Measurements from ENCODE around the gene KCNN1.

KCNN1 gene

DNA sequence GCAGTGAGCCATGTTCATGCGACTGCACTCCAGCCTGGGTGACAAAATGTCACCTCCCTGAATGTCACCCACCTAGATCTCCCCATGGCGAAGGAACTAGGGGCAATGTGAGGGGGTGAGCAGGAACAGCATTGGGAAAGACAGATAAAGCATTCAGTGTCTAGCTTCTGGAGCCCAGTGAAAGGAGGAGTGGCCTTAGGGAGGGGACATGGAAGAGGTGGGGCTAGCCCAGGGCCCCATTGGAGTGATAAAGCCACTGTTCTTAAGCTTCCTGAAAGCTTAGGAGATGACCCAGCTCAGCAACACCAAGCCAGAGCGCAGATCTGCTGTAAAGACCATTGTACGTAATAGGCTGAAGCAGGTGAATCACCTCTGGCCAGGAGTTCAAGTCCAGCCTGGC is 13.0 kb upstream of the KCNN1 start:
- no peak overlapping the region for H3K4me3 ChIP-seq (ENCODE audit: low read depth, low read length)
- no peak for TF ChIP-seq CTCF (IDR thresholded peaks at IDR 0.05; ENCODE audit: low read depth, low read length)

GRCh38 chr19:17954401-17954800 is 12.5 kb upstream of the KCNN1 start:
- H3K4me3 ChIP-seq (ENCODE audit: low read depth, low read length), result no peak overlapping the region
- TF ChIP-seq CTCF (IDR thresholded peaks at IDR 0.05; ENCODE audit: low read depth, low read length), result no peak

DNA sequence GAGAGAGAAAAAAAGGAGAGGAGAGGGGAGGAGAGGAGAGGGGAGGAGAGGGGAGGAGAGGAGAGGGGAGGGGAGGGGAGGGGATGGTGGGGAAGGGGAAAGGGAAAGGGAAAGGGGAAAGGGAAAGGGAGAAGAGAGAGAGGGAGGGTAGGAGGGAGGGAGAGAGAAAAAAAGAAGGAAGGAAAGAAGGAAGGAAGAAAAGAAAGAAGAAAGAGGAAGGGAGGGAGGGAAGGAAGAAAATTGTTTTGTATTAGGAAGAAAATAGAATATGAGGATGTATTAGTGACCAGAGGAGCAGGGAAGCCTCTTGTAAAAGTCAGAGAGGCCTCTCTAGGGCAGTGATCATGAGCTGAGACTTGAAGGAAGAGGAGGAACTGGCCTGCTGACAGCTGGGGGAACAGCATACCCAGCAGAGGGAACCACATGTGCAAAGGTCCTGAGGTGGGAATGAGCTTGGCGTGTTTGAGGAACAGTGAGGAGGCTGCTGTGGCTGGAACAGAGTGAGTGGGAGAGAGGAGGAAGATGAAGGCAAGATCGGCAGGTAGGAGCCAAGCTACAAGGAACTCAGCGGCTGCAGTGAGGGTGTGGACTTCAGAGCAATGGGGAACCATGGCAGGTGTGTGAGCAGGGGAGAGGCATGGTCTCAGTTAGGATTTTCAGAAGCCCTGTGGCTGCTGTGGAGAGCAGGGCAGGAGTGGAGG is 9.6 kb upstream of the KCNN1 start:
- no peak for TF ChIP-seq CTCF (IDR thresholded peaks at IDR 0.05; ENCODE audit: low read depth, low read length)
- no peak overlapping the region for H3K4me3 ChIP-seq (ENCODE audit: low read depth, low read length)

GRCh38 chr19:17957885-17958284 is 9.0 kb upstream of the KCNN1 start:
- H3K4me3 ChIP-seq (ENCODE audit: low read depth, low read length), result no peak overlapping the region
- no peak for TF ChIP-seq CTCF (IDR thresholded peaks at IDR 0.05; ENCODE audit: low read depth, low read length)

GRCh38 chr19:17963936-17964691 is 2.8 kb upstream of the KCNN1 start:
- no peak for TF ChIP-seq CTCF (IDR thresholded peaks at IDR 0.05; ENCODE audit: low read depth, low read length)
- H3K4me3 ChIP-seq (ENCODE audit: low read depth, low read length), result no peak overlapping the region

- no peak overlapping the region for H3K4me3 ChIP-seq (ENCODE audit: low read depth, low read length)
- no peak for TF ChIP-seq CTCF (IDR thresholded peaks at IDR 0.05; ENCODE audit: low read depth, low read length)
These were observed 1.4 kb upstream of the KCNN1 start for GRCh38 chr19:17965370-17966128.

DNA sequence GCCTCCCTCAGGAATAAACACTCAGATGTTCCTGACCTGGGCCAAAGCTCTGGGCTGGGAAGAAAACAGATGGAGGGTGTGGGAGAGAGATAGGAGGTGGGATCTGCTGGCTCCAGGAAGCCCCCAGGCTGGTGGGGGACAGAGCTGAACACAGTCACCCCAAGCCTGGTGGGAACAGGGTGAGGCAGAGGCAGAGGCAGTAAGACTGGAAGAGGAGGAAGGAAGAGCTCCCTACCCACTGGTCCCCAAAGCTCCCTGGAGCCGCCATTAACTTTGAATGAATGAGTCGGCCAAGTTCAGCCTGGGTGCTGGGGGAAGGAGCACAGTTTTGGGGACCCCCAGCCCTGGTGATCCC is 801 bp upstream of the KCNN1 start:
- H3K4me3 ChIP-seq (ENCODE audit: low read depth, low read length), result no peak overlapping the region

More for the DNA sequence above, 801 bp upstream of the KCNN1 start:
- no peak for TF ChIP-seq CTCF (IDR thresholded peaks at IDR 0.05; ENCODE audit: low read depth, low read length)

Measured in WI38 (cell line).